HG02852 (cell line): ENCODE measurements around the gene GBP2.

Experiments
- ATAC-seq: cut with Tn5 transposase; IDR thresholded peaks from one replicate; pipeline ENCODE4 v1.9.1; 2021; ENCODE audit warnings: mild to moderate bottlenecking, moderate library complexity; ENCODE audit not compliant: unreplicated experiment

Gene GBP2

GRCh38 chr1:89068291-89068690 lies 57.6 kb downstream of the GBP2 start:
- ATAC-seq, result no peak

- peak; percentile 72 for ATAC-seq
Observed at GRCh38 chr1:89065079-89065868, 60.6 kb downstream of the GBP2 start, which contains the start of gene GBP1. Gene GBP1 (minus strand): TSS chr1:89065208. CDS start chr1:89063234, 1,974 bp downstream.

- ATAC-seq, result peak; percentile 41
Observed at GRCh38 chr1:89064632-89065031, 61.3 kb downstream of the GBP2 start.

GRCh38 chr1:89063094-89063493 lies 62.8 kb downstream of the GBP2 start:
- ATAC-seq, result no peak

- no peak for ATAC-seq
Observed at GRCh38 chr1:89060091-89060490, 65.8 kb downstream of the GBP2 start.
